ENCODE measurements around the gene RAB11FIP3.

GRCh38 chr16:525520-526180, 100.2 kb downstream of the RAB11FIP3 start:
- no peak for TF ChIP-seq CTCF (IDR thresholded peaks at IDR 0.05)
- TF ChIP-seq POLR2A (IDR thresholded peaks at IDR 0.05) = no peak
- no peak for TF ChIP-seq POLR2AphosphoS5 (IDR thresholded peaks at IDR 0.05)

Measured in prostate gland (tissue), 2 donors.